Fibroblast of lung (primary cell): ENCODE data around the gene DLG5.

ENCODE experiments used
- EZH2 ChIP-seq: IDR thresholded peaks from 2 replicates; pipeline ENCODE4 v1.5.1; 2012; ENCODE audit warnings: low read length, control low read depth, mild to moderate bottlenecking; ENCODE audit errors: missing control alignments
- TF ChIP-seq, protein P1 (sequence below), 2 donors: IDR thresholded peaks in 1 of 2; conservative IDR thresholded peaks in 1 of 2; 1 replicate in 1 of 2; 2 replicates in 1 of 2; pipeline ENCODE4 v1.5.1; 2011 to 2012; ENCODE audit warnings: low read length in 2 of 2, control low read depth in 1 of 2, inconsistent platforms in 1 of 2, low read depth in 1 of 2, mild to moderate bottlenecking in 1 of 2

GRCh38 chr10:77833225-77833624 lies 93.3 kb downstream of the DLG5 start:
- TF ChIP-seq, protein P1, sequence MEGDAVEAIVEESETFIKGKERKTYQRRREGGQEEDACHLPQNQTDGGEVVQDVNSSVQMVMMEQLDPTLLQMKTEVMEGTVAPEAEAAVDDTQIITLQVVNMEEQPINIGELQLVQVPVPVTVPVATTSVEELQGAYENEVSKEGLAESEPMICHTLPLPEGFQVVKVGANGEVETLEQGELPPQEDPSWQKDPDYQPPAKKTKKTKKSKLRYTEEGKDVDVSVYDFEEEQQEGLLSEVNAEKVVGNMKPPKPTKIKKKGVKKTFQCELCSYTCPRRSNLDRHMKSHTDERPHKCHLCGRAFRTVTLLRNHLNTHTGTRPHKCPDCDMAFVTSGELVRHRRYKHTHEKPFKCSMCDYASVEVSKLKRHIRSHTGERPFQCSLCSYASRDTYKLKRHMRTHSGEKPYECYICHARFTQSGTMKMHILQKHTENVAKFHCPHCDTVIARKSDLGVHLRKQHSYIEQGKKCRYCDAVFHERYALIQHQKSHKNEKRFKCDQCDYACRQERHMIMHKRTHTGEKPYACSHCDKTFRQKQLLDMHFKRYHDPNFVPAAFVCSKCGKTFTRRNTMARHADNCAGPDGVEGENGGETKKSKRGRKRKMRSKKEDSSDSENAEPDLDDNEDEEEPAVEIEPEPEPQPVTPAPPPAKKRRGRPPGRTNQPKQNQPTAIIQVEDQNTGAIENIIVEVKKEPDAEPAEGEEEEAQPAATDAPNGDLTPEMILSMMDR (conservative IDR thresholded peaks at IDR 0.05 in 1 of 2, IDR thresholded peaks at IDR 0.05 in 1 of 2; ENCODE audit: low read depth in 1 of 2, low read length in 2 of 2): no peak
- TF ChIP-seq EZH2: no peak
